Stimulated activated CD8-positive, alpha-beta memory T cell treated with anti-CD3 and anti-CD28 coated beads, Interleukin-15, amount 100 ng/mL, for 4 hours (primary cell): ENCODE data around the gene TGFB1I1.
"Not testable (repeated sequence)": the region's sequence is repeated elsewhere in the genome, so short reads cannot be mapped to it uniquely, and the experiment has no call there.

Source experiments
- DNase-seq, 2 donors: peaks; one replicate each; pipeline ENCODE4 v3.0.0-alpha.2; 2020; ENCODE audit warnings: low read depth in 2 of 2

Gene TGFB1I1

GRCh38 chr16:31517800-31518402 is 45.9 kb downstream of the TGFB1I1 start:
- no peak for DNase-seq

- no peak for DNase-seq
These were observed 47.9 kb downstream of the TGFB1I1 start for GRCh38 chr16:31519759-31520431.

GRCh38 chr16:31521368-31521767 is 49.4 kb downstream of the TGFB1I1 start:
- DNase-seq: no peak

GRCh38 chr16:31522071-31522470 is 50.1 kb downstream of the TGFB1I1 start:
- DNase-seq: no peak

GRCh38 chr16:31523768-31524167 is 51.8 kb downstream of the TGFB1I1 start:
- not testable (repeated sequence) for DNase-seq

GRCh38 chr16:31525113-31525512 is 53.2 kb downstream of the TGFB1I1 start:
- DNase-seq: no peak
